Astrocyte (in vitro differentiated cells and primary cell): ENCODE results near the gene NDUFB8. TPM values are rescaled to one million over a fixed set of nuclear protein-coding genes. Genes with fewer than 3 reads are reported as not detected.

Experiments used
- DNase-seq: peaks from one replicate; pipeline ENCODE4 v3.0.0-alpha.2; 2010; ENCODE audit warnings: low read depth
- FAIRE-seq: peaks from 2 replicates; lab custom pipeline; 2011; peaks lifted over from hg19 to GRCh38; lab: Jason Lieb, UNC
- H2AFZ ChIP-seq: 2 replicates; pipeline ENCODE4 v1.6.0; 2012; ENCODE audit warnings: low read depth, low read length, inconsistent platforms
- H3K27ac ChIP-seq: 2 replicates; pipeline ENCODE4 v1.5.1; 2011; ENCODE audit warnings: low read depth, low read length, inconsistent platforms
- H3K27me3 ChIP-seq: 2 replicates; pipeline ENCODE4 v1.6.0; 2011; ENCODE audit warnings: low read length, inconsistent platforms; ENCODE audit not compliant: insufficient read depth
- H3K36me3 ChIP-seq: 2 replicates; pipeline ENCODE4 v1.5.1; 2011; ENCODE audit warnings: low read length, inconsistent platforms; ENCODE audit not compliant: insufficient read depth
- H3K4me1 ChIP-seq: 2 replicates; pipeline ENCODE4 v1.5.1; 2011; ENCODE audit warnings: low read length, inconsistent platforms; ENCODE audit not compliant: insufficient read depth
- H3K4me2 ChIP-seq: 2 replicates; pipeline ENCODE4 v1.6.0; 2012; ENCODE audit warnings: low read length, inconsistent platforms
- H3K4me3 ChIP-seq: 2 replicates; pipeline ENCODE4 v1.5.1; 2011; ENCODE audit warnings: low read depth, mild to moderate bottlenecking, low read length, inconsistent platforms; ENCODE audit not compliant: insufficient read depth
- H3K79me2 ChIP-seq: 2 replicates; pipeline ENCODE4 v1.6.0; 2012; ENCODE audit warnings: mild to moderate bottlenecking, low read length, inconsistent platforms; ENCODE audit not compliant: insufficient read depth
- H3K9ac ChIP-seq: 2 replicates; pipeline ENCODE4 v1.6.0; 2012; ENCODE audit warnings: mild to moderate bottlenecking, low read length, inconsistent platforms
- H3K9me3 ChIP-seq: 2 replicates; pipeline ENCODE4 v1.5.1; 2012; ENCODE audit warnings: low read depth, mild to moderate bottlenecking, low read length, inconsistent platforms; ENCODE audit not compliant: insufficient read depth
- H4K20me1 ChIP-seq: 2 replicates; pipeline ENCODE4 v1.6.0; 2012; ENCODE audit warnings: low read length, inconsistent platforms; ENCODE audit not compliant: insufficient read depth
- H3K27ac Mint-ChIP-seq: one replicate; pipeline ENCODE4 v1.8.0; 2021; ENCODE audit warnings: mild to moderate bottlenecking, mixed read lengths; ENCODE audit not compliant: unreplicated experiment
- H3K27me3 Mint-ChIP-seq: one replicate; pipeline ENCODE4 v1.8.0; 2021; ENCODE audit warnings: low read depth, mixed read lengths; ENCODE audit not compliant: unreplicated experiment
- H3K36me3 Mint-ChIP-seq: one replicate; pipeline ENCODE4 v1.8.0; 2021; ENCODE audit warnings: low read depth, mixed read lengths; ENCODE audit not compliant: unreplicated experiment
- H3K4me1 Mint-ChIP-seq: one replicate; pipeline ENCODE4 v1.8.0; 2021; ENCODE audit warnings: low read depth, mixed read lengths; ENCODE audit not compliant: unreplicated experiment
- H3K4me3 Mint-ChIP-seq: one replicate; pipeline ENCODE4 v1.8.0; 2021; ENCODE audit warnings: mild to moderate bottlenecking, moderate library complexity, mixed read lengths; ENCODE audit not compliant: unreplicated experiment
- H3K9me3 Mint-ChIP-seq: one replicate; pipeline ENCODE4 v1.8.0; 2021; ENCODE audit warnings: mild to moderate bottlenecking, mixed read lengths; ENCODE audit not compliant: unreplicated experiment
- CTCF ChIP-seq: IDR thresholded peaks from 2 replicates; pipeline ENCODE4 v1.5.1; 2011; ENCODE audit warnings: low read depth, mild to moderate bottlenecking, inconsistent platforms, low read length, moderate library complexity; ENCODE audit not compliant: insufficient read depth
- EZH2 ChIP-seq: IDR thresholded peaks from 2 replicates; pipeline ENCODE4 v1.6.1; 2012; ENCODE audit warnings: mild to moderate bottlenecking, low read length, inconsistent platforms; ENCODE audit not compliant: insufficient read depth
- total RNA-seq: library from RNA; stranded (reverse); gene quantifications from 2 replicates; pipeline ENCODE4 v1.2.1, GENCODE V29; 2021

The NDUFB8 gene
- total RNA-seq, 1 donor from 2014 or later: 155 TPM

GRCh38 chr10:100567826-100568225 lies 38.2 kb upstream of the NDUFB8 start:
- peaks cover 29% of the 10 kb centered on the region for H3K27me3 Mint-ChIP-seq
- no peak overlapping the region for H3K27ac ChIP-seq
- TF ChIP-seq EZH2 (no peak), CTCF (no peak)
- no peaks in the 10 kb centered on the region for H3K9me3 ChIP-seq
- no peaks in the 10 kb centered on the region for H3K36me3 ChIP-seq
- no peak overlapping the region for H3K27ac Mint-ChIP-seq
- no peak overlapping the region for H3K9ac ChIP-seq
- no peaks in the 10 kb centered on the region for H3K4me1 Mint-ChIP-seq
- FAIRE-seq: no peak
- no peak overlapping the region for H3K4me3 Mint-ChIP-seq
- DNase-seq: no peak
- H3K4me3 ChIP-seq: no peak overlapping the region
- H4K20me1 ChIP-seq: no peaks in the 10 kb centered on the region
- H2AFZ ChIP-seq: no peak overlapping the region
- no peaks in the 10 kb centered on the region for H3K79me2 ChIP-seq
- peaks cover 2% of the 10 kb centered on the region for H3K9me3 Mint-ChIP-seq
- H3K36me3 Mint-ChIP-seq: no peaks in the 10 kb centered on the region
- H3K27me3 ChIP-seq: peaks cover 65% of the 10 kb centered on the region
- H3K4me1 ChIP-seq: no peaks in the 10 kb centered on the region
- H3K4me2 ChIP-seq: no peak overlapping the region

- H3K27me3 Mint-ChIP-seq: peaks cover 29% of the 10 kb centered on the region
- no peak overlapping the region for H3K27ac ChIP-seq
- H3K27me3 ChIP-seq: peaks cover 68% of the 10 kb centered on the region
- H3K79me2 ChIP-seq: no peaks in the 10 kb centered on the region
- no peak overlapping the region for H3K27ac Mint-ChIP-seq
- H3K36me3 ChIP-seq: no peaks in the 10 kb centered on the region
- H3K4me3 ChIP-seq: no peak overlapping the region
- H3K9me3 Mint-ChIP-seq: peaks cover 2% of the 10 kb centered on the region
- no peaks in the 10 kb centered on the region for H3K36me3 Mint-ChIP-seq
- TF ChIP-seq CTCF (no peak), EZH2 (no peak)
- H3K4me1 Mint-ChIP-seq: no peaks in the 10 kb centered on the region
- peaks cover 4% of the 10 kb centered on the region for H3K4me1 ChIP-seq
- H3K9ac ChIP-seq: no peak overlapping the region
- H3K4me3 Mint-ChIP-seq: no peak overlapping the region
- no peak overlapping the region for H2AFZ ChIP-seq
- H3K9me3 ChIP-seq: peaks cover under 1% of the 10 kb centered on the region
- no peak for FAIRE-seq
- no peak overlapping the region for H3K4me2 ChIP-seq
- no peak for DNase-seq
- H4K20me1 ChIP-seq: no peaks in the 10 kb centered on the region
Measured at GRCh38 chr10:100567249-100567648, 37.6 kb upstream of the NDUFB8 start.

GRCh38 chr10:100566561-100566960 lies 36.9 kb upstream of the NDUFB8 start:
- no peak overlapping the region for H3K4me3 Mint-ChIP-seq
- no peak overlapping the region for H3K27ac ChIP-seq

More at GRCh38 chr10:100566561-100566960, 36.9 kb upstream of the NDUFB8 start:
- peaks cover 32% of the 10 kb centered on the region for H3K27me3 Mint-ChIP-seq
- peaks cover 4% of the 10 kb centered on the region for H3K9me3 ChIP-seq
- peaks cover 2% of the 10 kb centered on the region for H3K9me3 Mint-ChIP-seq
- H3K27ac Mint-ChIP-seq: no peak overlapping the region
- no peak for TF ChIP-seq CTCF
- no peaks in the 10 kb centered on the region for H3K36me3 ChIP-seq
- H2AFZ ChIP-seq: no peak overlapping the region
- no peaks in the 10 kb centered on the region for H3K36me3 Mint-ChIP-seq
- H3K79me2 ChIP-seq: no peaks in the 10 kb centered on the region
- no peak for DNase-seq
- no peak overlapping the region for H3K4me3 ChIP-seq
- FAIRE-seq: no peak
- H4K20me1 ChIP-seq: peaks cover 2% of the 10 kb centered on the region
- no peaks in the 10 kb centered on the region for H3K4me1 Mint-ChIP-seq
- no peak overlapping the region for H3K9ac ChIP-seq
- H3K27me3 ChIP-seq: peaks cover 68% of the 10 kb centered on the region
- no peak overlapping the region for H3K4me2 ChIP-seq
- peaks cover 9% of the 10 kb centered on the region for H3K4me1 ChIP-seq
